Suppressor macrophage treated with lipopolysaccharide for 1 hour (primary cell): Measurements from ENCODE around the gene ZNF90.
"Not testable (repeated sequence)": the region's sequence is repeated elsewhere in the genome, so short reads cannot be mapped to it uniquely, and the experiment has no call there.

Experiments
- DNase-seq, 3 donors: peaks; one replicate each; pipeline ENCODE4 v3.0.0-alpha.2; 2020 to 2022

Gene ZNF90

DNA sequence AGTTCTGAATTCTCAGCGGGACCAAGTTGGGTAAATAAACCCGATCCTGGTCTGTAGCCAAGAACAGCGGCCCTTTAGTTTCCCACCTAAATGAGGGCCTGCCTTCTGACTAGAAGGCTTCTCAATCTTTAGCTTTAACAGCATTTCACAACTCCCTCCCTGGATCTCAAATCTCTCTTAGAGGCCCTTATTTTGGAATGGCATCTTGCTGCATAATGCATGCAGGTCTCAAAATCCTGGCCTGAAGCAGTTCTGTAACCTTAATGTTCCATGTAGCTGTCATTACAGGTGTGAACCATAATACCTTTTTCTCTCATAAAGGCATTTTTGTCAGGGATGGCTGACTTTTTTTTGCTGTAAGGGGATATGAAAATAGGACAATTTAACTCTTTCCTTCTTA, 29.5 kb downstream of the ZNF90 start:
- DNase-seq = no peak

DNA sequence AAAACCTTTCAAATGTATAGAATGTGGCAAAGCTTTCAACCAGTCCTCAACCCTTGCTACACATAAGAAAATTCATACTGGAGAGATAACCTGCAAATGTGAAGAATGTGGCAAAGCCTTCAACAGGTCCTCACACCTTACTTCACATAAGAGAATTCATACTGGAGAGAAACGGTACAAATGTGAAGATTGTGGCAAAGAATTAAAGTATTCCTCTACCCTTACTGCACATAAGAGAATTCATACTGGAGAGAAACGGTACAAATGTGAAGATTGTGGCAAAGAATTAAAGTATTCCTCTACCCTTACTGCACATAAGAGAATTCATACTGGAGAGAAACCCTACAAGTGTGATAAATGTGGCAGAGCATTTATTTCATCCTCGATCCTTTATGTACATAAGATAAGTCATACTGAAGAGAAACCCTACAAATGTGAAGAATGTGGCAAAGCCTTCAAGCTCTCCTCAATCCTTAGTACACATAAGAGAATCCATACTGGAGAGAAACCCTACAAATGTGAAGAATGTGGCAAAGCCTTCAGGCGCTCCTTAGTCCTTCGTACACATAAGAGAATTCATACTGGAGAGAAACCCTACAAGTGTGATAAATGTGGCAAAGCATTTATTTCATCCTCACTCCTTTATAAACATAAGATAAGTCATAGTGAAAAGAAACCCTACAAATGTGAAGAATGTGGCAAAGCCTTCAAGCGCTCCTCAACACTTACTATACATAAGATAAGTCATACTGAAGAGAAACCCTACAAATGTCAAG, 40.5 kb downstream of the ZNF90 start:
- not testable (repeated sequence) for DNase-seq

DNA sequence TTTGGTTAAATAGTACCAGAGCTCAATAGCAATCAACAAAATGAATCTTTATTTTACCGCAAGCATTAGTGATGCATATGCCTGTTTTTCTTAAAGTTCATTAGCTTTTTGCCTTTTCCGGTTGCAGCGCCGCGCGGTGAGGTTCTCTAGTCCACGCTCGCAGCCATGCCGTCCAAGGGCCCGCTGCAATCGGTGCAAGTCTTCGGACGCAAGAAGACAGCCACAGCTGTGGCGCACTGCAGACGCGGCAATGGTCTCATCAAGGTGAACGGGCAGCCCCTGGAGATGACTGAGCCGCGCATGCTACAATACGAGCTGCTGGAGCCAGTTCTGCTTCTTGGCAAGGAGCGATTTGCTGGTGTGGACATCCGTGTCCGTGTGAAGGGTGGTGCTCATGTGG, 47.1 kb downstream of the ZNF90 start:
- no peak for DNase-seq

DNA sequence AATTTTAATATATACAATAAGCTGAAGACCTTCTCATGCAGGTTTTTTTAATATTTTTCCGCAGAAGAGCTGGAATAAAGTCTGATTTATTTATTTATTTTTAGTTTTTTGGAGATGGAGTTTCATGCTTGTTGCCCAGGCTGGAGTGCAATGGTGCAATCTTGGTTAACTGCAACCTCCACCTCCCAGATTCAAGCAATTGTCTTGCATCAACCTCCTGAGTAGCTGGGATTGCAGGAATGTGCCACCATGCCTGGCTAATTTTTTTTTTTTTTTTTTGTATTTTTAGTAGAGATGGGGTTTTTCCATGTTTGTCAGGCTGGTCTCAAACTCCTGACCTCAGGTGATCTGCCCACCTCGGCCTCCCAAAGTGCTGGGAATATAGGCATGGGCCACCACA, 55.1 kb downstream of the ZNF90 start:
- not testable (repeated sequence) for DNase-seq

DNA sequence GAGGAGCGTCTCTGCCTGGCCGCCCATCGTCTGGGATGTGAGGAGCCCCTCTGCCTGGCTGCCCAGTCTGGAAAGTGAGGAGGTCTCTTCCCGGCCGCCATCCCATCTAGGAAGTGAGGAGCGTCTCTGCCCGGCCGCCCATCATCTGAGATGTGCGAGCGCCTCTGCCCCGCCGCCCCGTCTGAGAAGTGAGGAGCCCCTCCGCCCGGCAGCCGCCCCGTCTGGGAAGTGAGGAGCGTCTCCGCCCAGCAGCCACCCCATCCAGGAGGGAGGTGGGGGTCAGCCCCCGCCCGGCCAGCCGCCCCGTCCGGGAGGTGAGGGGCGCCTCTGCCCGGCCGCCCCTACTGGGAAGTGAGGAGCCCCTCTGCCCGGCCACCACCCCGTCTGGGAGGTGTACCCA, 59.9 kb downstream of the ZNF90 start:
- not testable (repeated sequence) for DNase-seq

DNA sequence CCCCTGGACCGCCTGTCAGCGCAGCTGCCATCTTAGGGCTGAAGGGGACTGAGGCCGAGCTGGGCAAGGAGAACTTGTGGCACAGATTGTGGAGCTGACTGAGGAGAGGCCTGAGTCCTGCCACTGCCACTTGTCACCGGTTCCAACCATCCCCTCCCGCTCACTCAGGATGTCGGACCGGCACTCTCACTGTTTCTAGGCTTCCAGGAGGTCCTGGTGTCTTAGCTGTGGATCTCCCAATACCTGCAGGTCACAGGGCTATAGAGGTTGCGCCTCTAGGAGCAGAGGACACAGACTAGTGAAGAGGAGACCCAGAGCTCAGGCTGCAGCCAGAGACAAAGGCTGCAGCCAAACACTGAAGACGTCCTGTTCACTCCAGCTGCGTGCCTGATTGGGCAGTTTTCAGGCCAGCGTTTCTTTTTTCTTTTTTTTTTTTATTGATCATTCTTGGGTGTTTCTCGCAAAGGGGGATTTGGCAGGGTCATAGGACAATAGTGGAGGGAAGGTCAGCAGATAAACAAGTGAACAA, 73.9 kb downstream of the ZNF90 start:
- no peak for DNase-seq

DNA sequence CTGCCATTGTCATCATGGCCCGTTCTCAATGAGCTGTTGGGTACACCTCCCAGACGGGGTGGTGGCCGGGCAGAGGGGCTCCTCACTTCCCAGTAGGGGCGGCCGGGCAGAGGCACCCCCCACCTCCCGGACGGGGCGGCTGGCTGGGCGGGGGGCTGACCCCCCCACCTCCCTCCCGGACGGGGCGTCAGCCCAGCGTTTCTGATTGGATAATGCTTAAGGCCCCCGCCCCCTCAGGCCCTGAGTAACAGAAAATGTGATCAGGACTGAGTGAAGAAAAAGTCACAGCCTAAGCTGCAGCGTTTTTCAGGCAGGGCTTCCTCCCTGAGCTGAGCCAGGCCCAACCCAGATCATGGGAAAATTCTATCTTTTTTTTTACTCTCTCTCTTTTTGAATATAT, 74.7 kb downstream of the ZNF90 start:
- not testable (repeated sequence) for DNase-seq

DNA sequence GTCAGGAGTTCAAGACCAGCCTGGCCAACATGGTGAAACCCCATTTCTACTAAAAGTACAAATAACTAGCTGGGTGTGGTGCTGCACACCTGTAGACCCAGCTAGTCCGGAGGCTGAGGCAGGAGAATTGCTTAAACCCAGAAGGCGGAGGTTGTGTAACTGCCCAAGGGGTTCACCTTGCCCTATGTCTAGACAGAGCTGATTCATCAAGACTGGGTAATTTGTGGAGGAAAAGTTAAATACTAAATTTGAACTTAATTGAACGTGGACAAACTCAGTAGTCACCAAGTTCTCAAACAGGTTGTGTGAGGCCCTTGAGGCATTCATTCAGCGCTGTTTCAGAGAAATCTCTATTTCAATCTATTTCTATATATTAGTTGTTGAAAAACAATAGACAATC, 75.5 kb downstream of the ZNF90 start:
- DNase-seq = no peak

DNA sequence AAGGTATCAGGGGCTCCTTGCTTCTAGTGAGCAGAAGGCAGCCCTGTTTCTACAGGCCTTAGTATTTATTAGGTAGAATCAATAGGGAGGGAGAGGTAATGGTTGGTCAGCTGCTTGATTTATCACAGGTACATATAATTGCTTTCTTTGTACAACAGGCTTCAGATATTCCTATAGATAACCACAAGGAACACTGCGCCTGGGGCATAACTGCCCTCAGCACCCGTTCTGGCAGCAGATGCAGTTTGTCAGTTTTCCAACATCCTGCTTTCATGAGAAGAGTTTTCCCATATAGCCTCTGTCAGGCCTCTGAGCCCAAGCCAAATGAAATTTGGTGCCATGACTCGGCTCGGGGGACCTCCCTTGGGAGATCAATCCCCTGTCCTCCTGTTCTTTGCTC, 76.8 kb downstream of the ZNF90 start:
- no peak for DNase-seq

DNA sequence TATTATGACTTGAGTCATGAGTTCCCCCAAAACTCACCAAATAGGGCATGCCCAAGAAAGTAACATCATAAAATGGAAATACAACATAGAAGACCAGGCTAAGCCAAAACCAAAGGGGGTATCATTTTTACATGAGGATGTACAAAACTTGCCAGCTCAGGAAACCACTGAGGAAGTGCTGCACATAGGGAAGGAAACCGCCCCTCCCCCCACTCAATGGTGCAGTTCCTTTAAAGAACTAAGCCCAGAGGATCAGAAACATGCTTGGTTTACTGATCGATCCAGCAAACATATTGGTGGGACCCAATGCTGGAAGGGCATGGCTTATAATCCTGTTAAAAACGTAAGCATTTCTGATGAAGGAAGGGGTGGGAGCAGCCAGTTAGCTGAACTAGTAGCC, 85.0 kb downstream of the ZNF90 start:
- DNase-seq = peak in 2 of 3 donors; percentile 6 to 7

DNA sequence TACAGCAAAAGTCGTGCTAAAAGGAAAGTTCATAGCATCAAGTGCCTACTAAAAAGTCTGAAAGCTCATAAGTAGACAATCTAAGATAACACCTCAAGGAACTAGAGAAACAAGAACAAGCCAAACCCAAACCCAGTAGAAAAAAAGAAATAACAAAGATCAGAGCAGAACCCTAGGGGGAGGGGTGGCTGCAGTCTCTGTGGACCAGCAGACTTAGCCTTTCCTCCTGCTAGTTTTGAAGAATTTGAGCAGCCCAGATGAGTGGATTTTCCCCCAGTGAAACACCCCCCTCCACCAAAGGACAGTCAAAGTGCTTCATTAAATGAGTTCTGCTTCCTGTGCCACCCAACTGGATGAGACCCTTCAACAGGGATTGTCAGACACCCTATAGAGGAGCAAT, 86.7 kb downstream of the ZNF90 start:
- no peak for DNase-seq

DNA sequence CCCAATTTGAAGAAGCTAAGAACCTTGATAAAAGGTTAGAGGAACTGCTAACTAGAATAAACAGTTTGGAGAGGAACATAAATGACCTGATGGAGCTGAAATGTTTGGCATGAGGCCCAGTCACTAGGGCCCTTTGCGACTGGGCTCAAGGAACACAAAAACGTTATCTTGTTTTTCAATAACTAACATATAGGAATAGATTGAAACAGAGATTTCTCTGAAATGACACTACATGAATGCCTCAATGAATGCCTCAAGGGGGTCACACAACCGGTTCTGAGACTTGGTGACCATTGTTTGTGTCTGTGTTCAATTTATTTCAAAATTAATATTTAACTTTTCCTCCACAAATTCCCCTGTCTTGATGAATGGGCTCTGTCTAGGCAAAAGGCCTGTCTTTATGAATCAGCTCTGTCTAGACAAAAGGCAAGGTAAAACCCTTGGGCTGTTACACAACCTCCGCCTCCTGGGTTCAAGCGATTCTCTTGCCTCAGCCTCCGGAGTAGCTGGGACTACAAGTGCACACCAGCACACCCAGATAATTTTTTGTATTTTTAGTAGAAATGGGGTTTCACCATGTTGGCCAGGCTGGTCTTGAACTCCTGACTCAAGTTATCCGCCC, 88.3 kb downstream of the ZNF90 start:
- no peak for DNase-seq

DNA sequence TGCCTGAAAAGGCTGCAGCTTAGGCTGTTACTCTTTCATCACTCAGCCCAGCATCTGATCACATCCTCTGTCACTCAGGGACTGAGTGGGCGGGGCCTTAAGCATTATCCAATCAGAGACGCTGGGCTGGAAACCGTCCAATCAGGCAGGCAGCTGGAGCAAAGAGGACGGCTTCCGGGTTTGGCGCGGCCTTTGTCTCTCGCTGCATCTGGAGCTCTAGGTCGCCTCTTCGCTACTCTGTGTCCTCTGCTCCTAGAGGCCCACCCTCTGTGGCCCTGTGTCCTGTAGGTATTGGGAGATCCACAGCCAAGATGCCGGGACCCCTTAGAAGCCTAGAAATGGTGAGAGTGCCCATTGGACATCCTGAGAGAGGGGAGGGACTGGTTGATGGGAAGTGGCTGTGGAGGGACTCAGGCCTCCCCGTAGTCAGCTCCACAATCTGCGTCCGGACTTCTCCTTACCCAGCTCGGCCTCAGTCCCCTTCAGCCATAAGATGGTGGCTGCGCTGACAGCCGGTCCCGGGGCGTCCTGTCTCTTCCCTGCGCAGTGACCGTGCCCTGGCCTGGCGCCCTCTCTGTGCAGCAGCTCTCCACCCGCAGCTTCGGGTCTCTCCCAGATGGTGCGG, 89.3 kb downstream of the ZNF90 start, which contains the start of gene ZNF486:
Gene ZNF486, plus strand, starts transcription at position 195 of the 625 bp plus-strand sequence. Its CDS starts 117 bp downstream, at position 312.
- DNase-seq = peak; percentile 89 to 93 (median 93)

DNA sequence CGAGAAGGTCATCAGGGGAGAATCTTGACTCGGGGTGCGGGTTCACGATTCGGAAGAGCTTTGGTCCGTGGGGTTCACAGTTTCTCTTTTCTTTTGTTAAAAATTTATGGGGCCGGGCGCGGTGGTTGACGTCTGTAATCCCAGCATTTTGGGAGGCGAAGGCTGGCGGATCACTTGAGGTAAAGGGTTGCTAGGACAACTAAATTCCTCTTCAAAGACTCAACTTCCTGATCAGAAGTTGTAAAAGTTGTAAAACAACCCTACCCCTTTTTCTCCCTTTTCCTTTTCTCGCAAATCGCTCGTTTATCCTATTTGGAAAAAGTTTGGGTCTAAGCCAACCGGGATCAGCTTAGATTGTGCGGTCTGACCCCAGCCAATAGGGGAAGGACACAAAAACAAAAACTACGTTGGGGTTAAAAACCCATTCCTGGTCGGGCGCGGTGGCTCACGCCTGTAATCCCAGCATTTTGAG, 89.9 kb downstream of the ZNF90 start:
- DNase-seq = no peak
